GM18505 (cell line): Measurements from ENCODE around the gene DENND1A.
"Not testable (repeated sequence)": the region's sequence is repeated elsewhere in the genome, so short reads cannot be mapped to it uniquely, and the experiment has no call there.

Experiments used
- ATAC-seq: cut with Tn5 transposase; IDR thresholded peaks from one replicate; pipeline ENCODE4 v1.9.1; 2021; ENCODE audit not compliant: unreplicated experiment
- POLR2A ChIP-seq: IDR thresholded peaks from 4 replicates; pipeline ENCODE4 v1.6.1; 2011; ENCODE audit warnings: borderline replicate concordance; ENCODE audit not compliant: insufficient read depth, insufficient read length; ENCODE audit errors: extremely low read depth

DENND1A gene

DNA sequence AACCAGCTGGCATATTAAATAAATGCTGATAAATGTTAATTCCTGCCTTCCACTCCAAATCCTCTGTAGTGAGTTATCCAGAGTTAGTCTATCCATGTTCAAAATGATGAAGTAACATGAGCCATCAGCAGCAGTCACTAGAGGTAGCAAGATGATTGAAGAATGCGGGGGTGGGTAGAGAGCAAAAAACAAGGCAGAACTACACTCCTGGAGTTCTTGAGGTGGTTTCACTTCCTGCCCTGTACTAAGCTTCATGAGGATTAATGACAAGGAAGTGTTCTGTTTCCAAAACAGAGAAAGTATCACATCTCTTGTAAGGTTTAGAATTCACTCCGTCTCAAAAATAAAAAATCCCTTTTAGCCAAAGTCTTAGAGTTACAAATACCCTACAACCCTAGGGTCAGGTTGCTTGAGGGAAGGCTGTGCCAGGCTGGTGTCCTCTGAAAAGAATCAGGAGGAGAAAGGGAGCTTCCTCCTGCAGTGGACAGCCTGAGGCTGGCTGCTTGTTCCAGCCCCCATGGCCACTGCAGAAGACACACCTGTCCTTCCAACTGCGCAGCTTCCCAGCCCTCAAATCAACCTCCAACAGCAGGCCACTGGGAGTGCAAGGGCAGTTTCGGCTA is 180.2 kb downstream of the DENND1A start:
- ATAC-seq, result no peak
- TF ChIP-seq POLR2A, result no peak

- ATAC-seq, result no peak
- no peak for TF ChIP-seq POLR2A
Measured at GRCh38 chr9:123746765-123747164, 183.2 kb downstream of the DENND1A start.

DNA sequence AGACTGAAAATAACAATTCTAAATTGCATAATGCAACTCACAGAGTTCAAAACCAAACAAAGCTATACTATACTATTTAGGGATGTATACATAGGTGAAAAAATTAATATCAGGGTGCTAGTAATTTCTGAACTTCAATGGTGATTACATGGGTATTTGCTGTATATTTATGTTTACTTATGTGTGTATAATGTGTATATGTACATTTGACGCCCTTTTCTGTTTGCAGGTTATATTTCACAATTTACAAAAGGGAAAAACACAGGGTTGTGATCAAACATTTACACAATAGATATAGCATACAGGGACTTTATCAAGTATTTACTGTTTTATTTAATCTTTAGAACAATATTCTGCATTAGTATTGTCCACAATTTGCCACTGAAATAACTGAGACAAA is 184.0 kb downstream of the DENND1A start:
- ATAC-seq, result no peak
- no peak for TF ChIP-seq POLR2A

- no peak for TF ChIP-seq POLR2A
Measured at GRCh38 chr9:123745451-123745850, 184.5 kb downstream of the DENND1A start.

GRCh38 chr9:123743737-123744136 is 186.2 kb downstream of the DENND1A start:
- ATAC-seq, result no peak
- no peak for TF ChIP-seq POLR2A

More at GRCh38 chr9:123745451-123745850, 184.5 kb downstream of the DENND1A start:
- ATAC-seq, result no peak

DNA sequence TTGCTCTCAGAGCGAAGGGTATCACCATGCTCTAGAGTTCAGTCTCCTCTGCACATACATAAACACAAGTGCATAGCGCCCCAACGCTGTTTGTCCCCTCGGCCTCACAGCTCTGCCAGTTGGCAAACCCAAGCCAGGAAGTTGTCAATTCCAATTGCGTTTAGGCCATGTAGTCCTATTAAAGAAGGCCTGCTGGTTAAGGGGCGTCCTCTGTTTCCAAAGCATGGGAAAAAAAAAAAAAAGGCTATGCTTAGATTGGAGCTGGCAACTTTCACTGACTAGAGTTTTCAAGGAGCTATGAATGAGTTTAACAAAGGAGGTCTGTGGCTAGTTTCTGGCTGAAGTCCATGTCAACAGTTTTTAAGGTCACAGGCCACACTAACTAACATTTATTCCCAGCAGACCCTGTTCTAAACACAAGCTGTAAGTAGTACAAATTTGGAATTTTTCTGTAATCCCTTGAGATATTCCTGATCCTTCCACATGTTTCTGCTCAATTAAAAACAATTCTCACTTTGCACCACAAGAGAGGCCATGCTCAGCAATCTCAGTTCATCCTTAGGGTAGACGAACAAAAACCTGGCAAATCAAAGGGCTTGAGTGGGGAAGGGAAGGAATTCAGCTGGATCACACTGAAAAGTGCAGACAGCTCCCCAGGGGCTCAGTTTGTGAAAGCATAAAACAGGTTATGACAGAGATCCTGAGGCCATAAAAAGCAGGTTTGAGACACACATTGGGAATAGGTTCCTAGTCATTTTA is 187.7 kb downstream of the DENND1A start:
- no peak for ATAC-seq
- no peak for TF ChIP-seq POLR2A

DNA sequence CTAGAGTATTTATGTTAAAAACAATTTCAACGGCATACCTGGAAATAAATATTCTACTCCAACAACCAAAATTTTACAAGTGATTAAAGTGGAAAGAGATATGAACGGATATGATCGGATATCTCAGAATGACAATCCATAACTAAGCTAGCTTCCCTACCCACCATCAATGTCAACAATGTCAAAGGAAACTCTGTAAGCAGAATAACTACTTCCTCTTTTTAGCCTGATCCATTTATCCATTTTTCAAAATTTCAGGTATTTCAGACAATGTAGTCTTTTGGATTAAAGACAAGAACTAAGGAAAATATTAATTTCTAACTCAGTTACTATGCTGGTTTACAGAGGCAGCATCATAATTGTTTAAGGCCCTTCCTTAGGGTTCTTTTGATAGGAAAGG is 188.7 kb downstream of the DENND1A start:
- no peak for ATAC-seq
- TF ChIP-seq POLR2A, result no peak

DNA sequence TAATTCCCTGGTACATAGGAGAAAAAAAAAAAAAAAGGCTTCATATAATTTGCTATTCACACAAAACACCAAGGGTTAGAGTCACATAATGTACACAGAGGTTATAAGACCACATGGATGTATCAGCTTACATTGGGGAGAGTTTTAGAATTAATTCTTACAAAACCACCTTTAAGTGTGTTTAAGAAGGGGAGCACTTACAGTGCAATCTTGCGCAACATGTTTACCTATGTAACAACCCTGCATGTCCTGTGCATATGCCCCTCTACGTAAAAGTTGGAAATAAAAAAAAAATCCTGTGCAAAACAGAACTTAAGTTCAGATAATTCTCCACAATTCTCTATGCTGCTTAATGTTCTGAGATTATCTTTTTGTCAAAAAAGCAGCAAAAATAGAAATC is 190.0 kb downstream of the DENND1A start:
- no peak for ATAC-seq
- no peak for TF ChIP-seq POLR2A

DNA sequence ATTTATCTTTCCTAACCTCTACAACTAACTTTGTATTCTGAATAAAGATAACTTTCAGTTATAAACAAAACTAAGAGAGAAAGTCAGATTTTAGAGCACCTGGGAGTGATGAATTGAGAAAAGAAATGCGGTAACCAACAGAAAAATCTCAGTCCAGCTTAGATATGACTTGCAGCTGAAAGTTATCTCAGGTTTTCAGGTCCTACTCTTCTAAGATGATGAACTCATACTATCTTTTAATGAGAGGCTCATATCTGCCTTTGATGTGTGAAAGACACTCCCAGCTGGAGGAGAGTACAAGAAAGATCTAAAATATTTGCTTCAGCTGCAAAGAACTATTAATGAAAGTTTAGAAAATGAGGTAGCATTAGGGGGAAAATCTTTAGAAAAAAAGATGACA is 190.5 kb downstream of the DENND1A start:
- no peak for ATAC-seq
- TF ChIP-seq POLR2A, result no peak

GRCh38 chr9:123738648-123739047 is 191.3 kb downstream of the DENND1A start:
- TF ChIP-seq POLR2A, result no peak
- ATAC-seq, result no peak

GRCh38 chr9:123735376-123735775 is 194.6 kb downstream of the DENND1A start:
- no peak for ATAC-seq
- TF ChIP-seq POLR2A, result no peak

GRCh38 chr9:123728571-123728970 is 201.4 kb downstream of the DENND1A start:
- ATAC-seq, result not testable (repeated sequence)

- no peak for TF ChIP-seq POLR2A
- ATAC-seq, result no peak
Measured at GRCh38 chr9:123727332-123727731, 202.6 kb downstream of the DENND1A start.

DNA sequence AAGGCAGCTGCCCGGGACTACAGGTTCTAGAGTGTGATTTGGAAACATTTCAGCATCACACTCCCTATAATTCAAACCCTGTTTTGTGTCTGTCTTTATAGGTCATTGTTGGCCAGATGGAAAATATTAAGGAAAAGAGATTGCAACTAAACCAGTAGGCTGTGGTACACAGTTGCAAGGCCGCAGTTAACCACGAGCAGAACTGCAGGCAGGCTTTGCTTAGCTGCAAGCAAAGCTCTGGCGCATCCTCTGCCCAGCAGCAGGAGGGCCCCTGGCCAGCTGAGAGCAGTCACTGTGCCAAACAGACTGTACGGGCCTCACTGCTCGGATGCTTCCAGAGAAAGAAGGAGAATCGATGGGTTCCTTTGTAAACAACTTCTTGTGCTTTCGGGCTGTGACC is 204.5 kb downstream of the DENND1A start:
- no peak for TF ChIP-seq POLR2A
- no peak for ATAC-seq
